Lung (tissue), 12 donors: ENCODE data around the gene RSPH1. TPM values are rescaled to one million over a fixed set of nuclear protein-coding genes. Genes with fewer than 3 reads are reported as not detected.

Source experiments
- ATAC-seq: fragments of 200-7000 bp; cut with Tn5 transposase; one replicate; pipeline ENCODE4 v1.9.1; 2020; ENCODE audit warnings: moderate number of reproducible peaks; ENCODE audit not compliant: insufficient read depth, low FRiP score
- DNase-seq, 3 donors: peaks; one replicate each; pipeline ENCODE4 v3.0.0-alpha.2; 2013 to 2017
- H3K27ac ChIP-seq, 2 donors: one replicate each; pipeline ENCODE4 v1.5.1; 2013; ENCODE audit warnings: mild to moderate bottlenecking in 2 of 2, moderate library complexity in 2 of 2, control low read depth in 1 of 2, inconsistent platforms in 1 of 2, low read depth in 1 of 2, low read length in 1 of 2
- H3K27me3 ChIP-seq, 3 donors: one replicate each; pipeline ENCODE4 v1.5.1; 2013; ENCODE audit warnings: low read length in 2 of 3; ENCODE audit not compliant: control insufficient read depth in 3 of 3, insufficient read depth in 3 of 3
- H3K36me3 ChIP-seq, 4 donors: one replicate each; pipeline ENCODE4 v1.5.1; 2013; ENCODE audit warnings: low read length in 4 of 4, mild to moderate bottlenecking in 1 of 4, moderate library complexity in 1 of 4; ENCODE audit not compliant: control insufficient read depth in 4 of 4, insufficient read depth in 4 of 4
- H3K4me1 ChIP-seq, 5 donors: one replicate each; pipeline ENCODE4 v1.5.1; 2013; ENCODE audit warnings: low read length in 5 of 5, mild to moderate bottlenecking in 2 of 5, moderate library complexity in 1 of 5; ENCODE audit not compliant: control insufficient read depth in 5 of 5, insufficient read depth in 5 of 5
- H3K4me3 ChIP-seq: one replicate; pipeline ENCODE4 v1.5.1; 2013; ENCODE audit warnings: mild to moderate bottlenecking, control low read depth, moderate library complexity
- H3K9ac ChIP-seq, 2 donors: one replicate each; pipeline ENCODE4 v1.5.1; 2013; ENCODE audit warnings: low read length in 2 of 2, control low read depth in 1 of 2; ENCODE audit not compliant: insufficient read depth in 1 of 2
- H3K9me3 ChIP-seq, 4 donors: one replicate each; pipeline ENCODE4 v1.5.1; 2013; ENCODE audit warnings: low read length in 3 of 4, mild to moderate bottlenecking in 1 of 4, moderate library complexity in 1 of 4; ENCODE audit not compliant: control insufficient read depth in 4 of 4, insufficient read depth in 3 of 4
- WGBS, 2 donors: extraction: QIAGEN DNeasy Blood & Tissue Kit; methylation state at CpG; one replicate each; pipeline ENCODE4 v1.1.7; 2013; 5-methylcytosine and 5-hydroxymethylcytosine counted together
- polyA plus RNA-seq, 2 donors: library from polyadenylated mRNA; stranded (reverse); fragments of 200-250 nt; gene quantifications; one replicate each; pipeline ENCODE4 v1.2.1, GENCODE V29; 2013
- total RNA-seq, 2 donors: library from RNA; depleted of rRNA in 1 of 2; stranded (reverse); fragments of >200 nt in 1 of 2; gene quantifications; one replicate each; pipeline ENCODE4 v1.2.1, GENCODE V29; 2014 to 2021
- TF ChIP-seq, protein P1 (sequence below): IDR thresholded peaks from 2 replicates; pipeline ENCODE4 v1.5.1; 2012; ENCODE audit warnings: mild to moderate bottlenecking; ENCODE audit errors: control extremely low read depth, extremely low read depth
- donor health status: control.
- donor health status: control.
- donor health status: Bipolar disorder and iron deficiency.
- donor health status: healthy.
- donor health status: DM: yes; HTN: yes; CAD: no.

The RSPH1 gene
- total and polyA plus RNA-seq, 4 donors: 17.6 to 46.9 (median 27.7) TPM

DNA sequence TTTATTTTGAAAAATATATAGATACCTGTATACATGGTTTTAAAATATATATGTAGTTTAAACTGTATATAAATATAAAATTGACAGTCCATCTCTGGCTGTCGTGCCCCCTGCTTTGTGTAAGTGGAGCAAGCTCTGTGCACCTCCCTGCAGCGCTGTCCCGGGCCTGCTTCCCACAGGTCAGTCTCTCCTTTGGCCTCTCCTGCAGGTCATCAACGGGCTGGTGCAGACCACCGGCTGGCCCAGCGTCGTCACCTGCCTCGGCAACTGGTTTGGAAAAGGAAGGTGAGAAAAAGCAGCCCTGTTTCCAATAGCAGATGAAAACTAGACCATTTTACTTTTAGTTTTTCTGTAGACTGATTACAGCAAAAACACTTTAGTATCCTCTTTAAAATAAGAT, 46.2 kb upstream of the RSPH1 start:
- H3K36me3 ChIP-seq: peaks cover 0 to 49% (median 0%) of the 10 kb centered on the region in 4 donors
- no peak overlapping the region for H3K4me3 ChIP-seq
- DNase-seq (no peak), ATAC-seq (no peak)
- no peak overlapping the region for H3K9ac ChIP-seq
- H3K4me1 ChIP-seq: no peaks in the 10 kb centered on the region
- H3K9me3 ChIP-seq: no peaks in the 10 kb centered on the region
- TF ChIP-seq, protein P1, sequence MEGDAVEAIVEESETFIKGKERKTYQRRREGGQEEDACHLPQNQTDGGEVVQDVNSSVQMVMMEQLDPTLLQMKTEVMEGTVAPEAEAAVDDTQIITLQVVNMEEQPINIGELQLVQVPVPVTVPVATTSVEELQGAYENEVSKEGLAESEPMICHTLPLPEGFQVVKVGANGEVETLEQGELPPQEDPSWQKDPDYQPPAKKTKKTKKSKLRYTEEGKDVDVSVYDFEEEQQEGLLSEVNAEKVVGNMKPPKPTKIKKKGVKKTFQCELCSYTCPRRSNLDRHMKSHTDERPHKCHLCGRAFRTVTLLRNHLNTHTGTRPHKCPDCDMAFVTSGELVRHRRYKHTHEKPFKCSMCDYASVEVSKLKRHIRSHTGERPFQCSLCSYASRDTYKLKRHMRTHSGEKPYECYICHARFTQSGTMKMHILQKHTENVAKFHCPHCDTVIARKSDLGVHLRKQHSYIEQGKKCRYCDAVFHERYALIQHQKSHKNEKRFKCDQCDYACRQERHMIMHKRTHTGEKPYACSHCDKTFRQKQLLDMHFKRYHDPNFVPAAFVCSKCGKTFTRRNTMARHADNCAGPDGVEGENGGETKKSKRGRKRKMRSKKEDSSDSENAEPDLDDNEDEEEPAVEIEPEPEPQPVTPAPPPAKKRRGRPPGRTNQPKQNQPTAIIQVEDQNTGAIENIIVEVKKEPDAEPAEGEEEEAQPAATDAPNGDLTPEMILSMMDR: no peak
- WGBS, 2 donors: 89 to 92% methylated on average over 8 of the region's 8 CpGs
- H3K27me3 ChIP-seq: no peaks in the 10 kb centered on the region
- H3K27ac ChIP-seq: no peak overlapping the region

DNA sequence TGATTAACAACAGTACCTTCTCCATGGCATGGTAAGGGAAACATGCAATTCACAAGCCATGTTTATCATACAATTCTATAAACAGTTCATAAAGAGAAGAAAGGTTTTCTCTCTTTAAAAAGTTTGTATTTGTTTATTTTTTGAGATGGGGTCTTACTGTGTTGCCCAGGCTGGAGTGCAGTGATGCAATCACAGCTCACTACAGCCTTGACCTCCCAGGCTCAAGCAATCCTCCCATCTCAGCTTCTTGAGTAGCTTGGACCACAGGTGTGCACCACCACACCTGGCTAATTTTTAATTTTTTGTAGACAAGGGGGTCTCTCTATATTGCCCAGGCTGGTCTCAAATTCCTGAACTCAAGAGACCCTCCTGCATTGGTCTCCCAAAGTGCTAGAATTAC, 45.6 kb upstream of the RSPH1 start:
- no peaks in the 10 kb centered on the region for H3K27me3 ChIP-seq
- no peak overlapping the region for H3K27ac ChIP-seq
- no peaks in the 10 kb centered on the region for H3K4me1 ChIP-seq
- peaks cover 0 to 46% (median 0%) of the 10 kb centered on the region in 4 donors for H3K36me3 ChIP-seq
- TF ChIP-seq, protein P1: no peak
- ATAC-seq (no peak), DNase-seq (no peak)
- H3K9ac ChIP-seq: no peak overlapping the region
- H3K4me3 ChIP-seq: no peak overlapping the region
- no peaks in the 10 kb centered on the region for H3K9me3 ChIP-seq

DNA sequence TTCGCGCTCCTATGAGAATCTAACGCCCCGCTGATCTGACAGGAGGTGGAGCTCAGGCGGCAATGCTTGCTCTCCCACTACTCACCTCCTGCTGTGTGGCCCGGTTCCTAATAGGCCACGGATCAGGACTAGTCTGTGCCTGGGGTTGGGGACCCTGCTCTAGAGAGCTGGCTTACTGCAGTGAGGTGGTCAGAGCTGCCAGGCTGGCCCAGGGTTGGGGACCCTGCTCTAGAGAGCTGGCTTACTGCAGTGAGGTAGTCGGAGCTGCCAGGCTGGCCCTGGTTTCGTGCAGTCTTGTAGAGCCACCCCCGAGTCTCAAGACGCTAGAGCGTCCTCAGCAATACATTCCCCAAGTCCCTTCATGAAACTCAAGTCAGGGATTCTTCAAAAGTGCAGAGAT, 45.1 kb upstream of the RSPH1 start:
- Histone ChIP-seq H3K27me3 (no peaks in the 10 kb centered on the region), H3K4me1 (no peaks in the 10 kb centered on the region), H3K36me3 (peaks cover 0 to 45% (median 0%) of the 10 kb centered on the region in 4 donors), H3K4me3 (no peak overlapping the region), H3K27ac (no peak overlapping the region), H3K9me3 (no peaks in the 10 kb centered on the region), H3K9ac (no peak overlapping the region)
- DNase-seq (no peak), ATAC-seq (no peak)
- TF ChIP-seq, protein P1: no peak
- 94 to 96% methylated on average over 12 of the region's 12 CpGs for WGBS, 2 donors

GRCh38 chr21:42540396-42540795, 44.4 kb upstream of the RSPH1 start:
- H3K36me3 ChIP-seq: peaks cover 0 to 45% (median 0%) of the 10 kb centered on the region in 4 donors
- no peaks in the 10 kb centered on the region for H3K9me3 ChIP-seq
- WGBS, 2 donors: 87 to 95% methylated on average over 8 of the region's 8 CpGs

More at GRCh38 chr21:42540396-42540795, 44.4 kb upstream of the RSPH1 start:
- H3K9ac ChIP-seq: no peak overlapping the region
- H3K27me3 ChIP-seq: no peaks in the 10 kb centered on the region
- H3K27ac ChIP-seq: no peak overlapping the region
- H3K4me1 ChIP-seq: peaks cover 0 to 2% (median 0%) of the 10 kb centered on the region in 5 donors
- H3K4me3 ChIP-seq: no peak overlapping the region
- TF ChIP-seq, protein P1: no peak
- no peak for DNase-seq
- ATAC-seq: no peak
